ENCODE results near the gene PLD1.

GRCh38 chr3:171703144-171703543, 107.1 kb downstream of the PLD1 start:
- no peak for TF ChIP-seq POLR2A (IDR thresholded peaks at IDR 0.05; ENCODE audit: extremely low read depth, insufficient read length)
- TF ChIP-seq MYC (IDR thresholded peaks at IDR 0.05; ENCODE audit: low read depth, low read length): no peak
- TF ChIP-seq, protein P1, sequence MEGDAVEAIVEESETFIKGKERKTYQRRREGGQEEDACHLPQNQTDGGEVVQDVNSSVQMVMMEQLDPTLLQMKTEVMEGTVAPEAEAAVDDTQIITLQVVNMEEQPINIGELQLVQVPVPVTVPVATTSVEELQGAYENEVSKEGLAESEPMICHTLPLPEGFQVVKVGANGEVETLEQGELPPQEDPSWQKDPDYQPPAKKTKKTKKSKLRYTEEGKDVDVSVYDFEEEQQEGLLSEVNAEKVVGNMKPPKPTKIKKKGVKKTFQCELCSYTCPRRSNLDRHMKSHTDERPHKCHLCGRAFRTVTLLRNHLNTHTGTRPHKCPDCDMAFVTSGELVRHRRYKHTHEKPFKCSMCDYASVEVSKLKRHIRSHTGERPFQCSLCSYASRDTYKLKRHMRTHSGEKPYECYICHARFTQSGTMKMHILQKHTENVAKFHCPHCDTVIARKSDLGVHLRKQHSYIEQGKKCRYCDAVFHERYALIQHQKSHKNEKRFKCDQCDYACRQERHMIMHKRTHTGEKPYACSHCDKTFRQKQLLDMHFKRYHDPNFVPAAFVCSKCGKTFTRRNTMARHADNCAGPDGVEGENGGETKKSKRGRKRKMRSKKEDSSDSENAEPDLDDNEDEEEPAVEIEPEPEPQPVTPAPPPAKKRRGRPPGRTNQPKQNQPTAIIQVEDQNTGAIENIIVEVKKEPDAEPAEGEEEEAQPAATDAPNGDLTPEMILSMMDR (IDR thresholded peaks at IDR 0.05; ENCODE audit: low read depth, low read length): no peak
- TF ChIP-seq, protein P2, sequence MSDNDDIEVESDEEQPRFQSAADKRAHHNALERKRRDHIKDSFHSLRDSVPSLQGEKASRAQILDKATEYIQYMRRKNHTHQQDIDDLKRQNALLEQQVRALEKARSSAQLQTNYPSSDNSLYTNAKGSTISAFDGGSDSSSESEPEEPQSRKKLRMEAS (IDR thresholded peaks at IDR 0.05; ENCODE audit: low read depth, low read length): no peak

All from NB4 (cell line).